ENCODE results near the gene DENND1A.

The DENND1A gene

DNA sequence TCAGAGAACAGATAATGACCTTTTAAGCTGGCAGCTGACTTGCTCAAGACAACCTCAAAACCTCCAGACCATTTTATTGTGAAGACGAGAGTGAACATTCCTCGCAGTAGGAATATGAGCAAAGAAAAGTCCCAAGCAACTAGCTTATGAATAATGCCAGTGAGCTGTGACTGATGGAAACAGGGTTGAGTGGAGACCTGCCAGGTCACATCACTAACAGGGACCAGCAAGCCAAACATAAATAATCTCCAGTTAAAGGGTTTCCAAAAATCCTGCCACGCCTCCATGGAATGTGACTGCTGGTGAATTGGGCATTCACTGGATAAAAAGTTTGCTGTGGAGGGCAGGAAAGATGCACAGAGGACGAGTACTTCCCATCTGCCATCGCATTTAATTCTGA is 388.5 kb downstream of the DENND1A start:
- WGBS, result 93% methylated on average over 5 of the region's 5 CpGs
- Histone ChIP-seq H3K9me3 (ENCODE audit: insufficient read depth, low read depth, low read length) (no peaks in the 10 kb centered on the region), H3K9ac (ENCODE audit: low read depth, low read length) (no peak overlapping the region), H3K36me3 (ENCODE audit: insufficient read depth, low read length) (no peaks in the 10 kb centered on the region), H3K4me3 (ENCODE audit: low read length) (no peak overlapping the region), H3K27ac (ENCODE audit: low read depth, low read length) (no peak overlapping the region), H3K4me1 (ENCODE audit: insufficient read depth, low read length) (no peaks in the 10 kb centered on the region), H3K27me3 (ENCODE audit: insufficient read depth, low read length) (no peaks in the 10 kb centered on the region)

DNA sequence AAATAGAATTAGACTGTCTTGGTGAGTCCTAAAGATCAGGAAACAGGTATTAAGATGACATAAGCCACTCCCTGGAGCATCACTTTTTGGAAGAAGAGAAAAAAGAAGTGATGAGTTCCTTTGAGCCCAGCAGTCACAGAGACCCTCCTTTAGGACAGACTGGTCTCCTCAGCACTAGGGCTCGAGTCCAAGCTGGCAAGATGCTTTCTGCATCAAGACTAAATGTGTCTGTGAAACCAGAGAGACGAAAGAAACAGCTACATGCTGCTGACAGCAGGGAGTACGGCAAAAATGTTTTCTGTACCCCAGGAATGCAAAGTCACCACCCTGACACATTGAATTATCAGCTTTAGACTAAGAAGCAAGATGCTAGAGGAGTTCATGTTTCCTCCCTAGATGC is 389.5 kb downstream of the DENND1A start:
- WGBS, result 93% methylated on average over 3 of the region's 3 CpGs
- Histone ChIP-seq H3K27me3 (ENCODE audit: insufficient read depth, low read length) (no peaks in the 10 kb centered on the region), H3K27ac (ENCODE audit: low read depth, low read length) (no peak overlapping the region), H3K4me3 (ENCODE audit: low read length) (no peak overlapping the region), H3K36me3 (ENCODE audit: insufficient read depth, low read length) (no peaks in the 10 kb centered on the region), H3K9ac (ENCODE audit: low read depth, low read length) (no peak overlapping the region), H3K4me1 (ENCODE audit: insufficient read depth, low read length) (no peaks in the 10 kb centered on the region), H3K9me3 (ENCODE audit: insufficient read depth, low read depth, low read length) (no peaks in the 10 kb centered on the region)

DNA sequence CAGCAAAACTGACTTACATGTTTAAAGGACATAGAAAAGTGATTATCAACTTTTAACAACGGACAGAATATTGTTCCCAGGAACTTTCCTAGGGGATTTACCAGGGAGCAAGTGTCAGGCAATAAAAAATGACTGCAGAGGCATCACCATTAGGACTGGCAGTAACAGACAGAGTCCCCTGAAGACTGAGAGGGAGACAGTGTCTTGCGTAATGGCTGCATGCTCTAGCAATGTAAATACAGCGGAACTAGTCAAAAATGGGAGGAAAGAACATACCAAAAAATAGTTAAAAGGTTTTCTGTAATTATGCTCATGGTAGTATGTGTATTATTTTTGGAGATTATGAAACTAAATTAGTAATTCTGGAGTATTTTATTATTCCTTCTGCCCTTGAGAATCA is 392.1 kb downstream of the DENND1A start:
- 89% methylated on average over 3 of the region's 3 CpGs for WGBS
- Histone ChIP-seq H3K9me3 (ENCODE audit: insufficient read depth, low read depth, low read length) (no peaks in the 10 kb centered on the region), H3K4me1 (ENCODE audit: insufficient read depth, low read length) (no peaks in the 10 kb centered on the region), H3K27me3 (ENCODE audit: insufficient read depth, low read length) (no peaks in the 10 kb centered on the region), H3K9ac (ENCODE audit: low read depth, low read length) (no peak overlapping the region), H3K36me3 (ENCODE audit: insufficient read depth, low read length) (no peaks in the 10 kb centered on the region), H3K4me3 (ENCODE audit: low read length) (no peak overlapping the region), H3K27ac (ENCODE audit: low read depth, low read length) (no peak overlapping the region)

DNA sequence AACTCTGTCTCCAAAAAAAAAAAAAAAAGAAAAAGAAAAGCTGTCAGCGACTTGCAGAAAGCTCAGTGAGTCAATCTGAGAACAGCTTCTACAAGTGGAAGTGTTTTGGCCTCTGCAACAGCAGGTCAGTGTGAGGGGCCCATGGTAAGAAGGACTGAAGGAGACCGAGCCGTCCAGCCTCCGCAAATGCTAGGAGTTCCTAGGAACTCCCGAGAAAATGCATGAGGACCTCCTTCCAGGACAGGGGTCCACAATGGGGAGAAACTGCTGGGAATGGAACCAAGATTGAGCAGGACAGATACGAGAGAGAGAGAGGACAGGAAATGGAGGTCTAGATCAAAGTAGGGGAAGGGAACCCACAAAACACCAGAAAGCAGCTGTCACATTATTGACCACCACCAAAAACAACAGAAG is 393.5 kb downstream of the DENND1A start:
- Histone ChIP-seq H3K9ac (ENCODE audit: low read depth, low read length) (no peak overlapping the region), H3K27ac (ENCODE audit: low read depth, low read length) (no peak overlapping the region), H3K4me3 (ENCODE audit: low read length) (no peak overlapping the region), H3K36me3 (ENCODE audit: insufficient read depth, low read length) (no peaks in the 10 kb centered on the region), H3K4me1 (ENCODE audit: insufficient read depth, low read length) (no peaks in the 10 kb centered on the region), H3K9me3 (ENCODE audit: insufficient read depth, low read depth, low read length) (no peaks in the 10 kb centered on the region), H3K27me3 (ENCODE audit: insufficient read depth, low read length) (no peaks in the 10 kb centered on the region)
- 86% methylated on average over 6 of the region's 6 CpGs for WGBS

DNA sequence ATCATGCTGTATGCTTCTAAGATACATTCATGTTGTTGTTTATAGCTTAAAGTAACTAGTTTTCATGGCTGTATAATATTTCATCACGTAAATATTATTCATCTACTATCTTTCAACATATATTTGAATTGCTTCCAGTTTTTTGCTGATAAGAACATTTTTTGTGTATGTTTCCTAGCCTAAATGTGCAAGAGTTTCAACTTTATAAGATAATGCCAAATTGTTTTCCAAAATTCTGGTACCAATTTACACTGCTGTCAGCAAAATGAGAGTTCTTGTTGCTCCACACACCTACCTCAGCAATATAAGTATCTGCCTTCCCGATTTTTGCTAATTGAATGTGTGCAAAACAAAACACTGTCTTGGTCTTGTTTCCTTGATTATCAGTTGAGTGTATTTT is 395.6 kb downstream of the DENND1A start:
- Histone ChIP-seq H3K9me3 (ENCODE audit: insufficient read depth, low read depth, low read length) (no peaks in the 10 kb centered on the region), H3K27me3 (ENCODE audit: insufficient read depth, low read length) (no peaks in the 10 kb centered on the region), H3K36me3 (ENCODE audit: insufficient read depth, low read length) (no peaks in the 10 kb centered on the region), H3K27ac (ENCODE audit: low read depth, low read length) (no peak overlapping the region), H3K4me3 (ENCODE audit: low read length) (no peak overlapping the region), H3K4me1 (ENCODE audit: insufficient read depth, low read length) (no peaks in the 10 kb centered on the region), H3K9ac (ENCODE audit: low read depth, low read length) (no peak overlapping the region)
- 90% methylated on average over 1 of the region's 2 CpGs for WGBS

DNA sequence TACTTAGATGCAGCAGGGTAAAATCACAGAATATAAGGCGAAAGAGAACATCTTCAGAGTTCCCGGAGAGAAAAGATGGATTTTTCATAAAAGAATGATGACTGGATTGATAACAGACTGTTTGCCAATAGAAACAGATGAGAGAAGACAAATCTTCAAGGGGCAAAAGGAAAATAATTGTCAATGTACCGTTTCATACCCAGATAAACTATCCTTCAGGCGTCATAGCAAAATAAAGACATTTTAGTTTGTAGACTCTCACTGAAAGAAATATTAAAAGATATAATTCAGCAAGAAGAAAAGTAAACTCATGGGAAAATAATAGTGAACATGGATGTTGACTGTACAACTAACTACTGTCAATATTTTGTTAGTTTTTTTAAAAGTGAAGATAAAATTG is 399.7 kb downstream of the DENND1A start:
- no peak overlapping the region for H3K9ac ChIP-seq (ENCODE audit: low read depth, low read length)
- 46% methylated on average over 2 of the region's 4 CpGs for WGBS
- no peaks in the 10 kb centered on the region for H3K9me3 ChIP-seq (ENCODE audit: insufficient read depth, low read depth, low read length)
- no peak overlapping the region for H3K4me3 ChIP-seq (ENCODE audit: low read length)
- no peaks in the 10 kb centered on the region for H3K27me3 ChIP-seq (ENCODE audit: insufficient read depth, low read length)
- H3K4me1 ChIP-seq (ENCODE audit: insufficient read depth, low read length), result no peaks in the 10 kb centered on the region
- H3K27ac ChIP-seq (ENCODE audit: low read depth, low read length), result no peak overlapping the region
- no peaks in the 10 kb centered on the region for H3K36me3 ChIP-seq (ENCODE audit: insufficient read depth, low read length)

DNA sequence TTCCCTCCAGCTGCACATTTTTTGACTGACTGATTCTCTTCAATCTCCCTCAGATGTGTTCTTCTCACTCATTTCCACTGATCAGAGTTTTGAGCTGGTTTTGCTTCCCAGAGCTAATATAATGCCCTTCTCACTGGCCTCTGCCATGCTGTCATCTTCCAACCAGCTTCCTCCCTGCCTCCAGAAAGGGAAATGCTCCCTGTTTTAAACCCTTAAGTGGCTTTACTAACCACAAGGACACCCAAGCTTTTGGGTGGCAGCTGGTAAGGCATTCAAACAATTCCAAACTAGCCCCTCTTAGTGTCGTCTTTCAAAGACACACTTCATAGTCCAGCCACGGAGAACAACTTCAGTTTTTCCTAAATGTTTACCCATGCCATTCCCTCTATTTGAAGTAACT is 401.4 kb downstream of the DENND1A start:
- 80% methylated on average over 2 of the region's 2 CpGs for WGBS
- H3K27ac ChIP-seq (ENCODE audit: low read depth, low read length), result no peak overlapping the region
- no peaks in the 10 kb centered on the region for H3K9me3 ChIP-seq (ENCODE audit: insufficient read depth, low read depth, low read length)
- H3K4me1 ChIP-seq (ENCODE audit: insufficient read depth, low read length), result no peaks in the 10 kb centered on the region
- H3K9ac ChIP-seq (ENCODE audit: low read depth, low read length), result no peak overlapping the region
- no peak overlapping the region for H3K4me3 ChIP-seq (ENCODE audit: low read length)
- H3K27me3 ChIP-seq (ENCODE audit: insufficient read depth, low read length), result no peaks in the 10 kb centered on the region
- H3K36me3 ChIP-seq (ENCODE audit: insufficient read depth, low read length), result no peaks in the 10 kb centered on the region

DNA sequence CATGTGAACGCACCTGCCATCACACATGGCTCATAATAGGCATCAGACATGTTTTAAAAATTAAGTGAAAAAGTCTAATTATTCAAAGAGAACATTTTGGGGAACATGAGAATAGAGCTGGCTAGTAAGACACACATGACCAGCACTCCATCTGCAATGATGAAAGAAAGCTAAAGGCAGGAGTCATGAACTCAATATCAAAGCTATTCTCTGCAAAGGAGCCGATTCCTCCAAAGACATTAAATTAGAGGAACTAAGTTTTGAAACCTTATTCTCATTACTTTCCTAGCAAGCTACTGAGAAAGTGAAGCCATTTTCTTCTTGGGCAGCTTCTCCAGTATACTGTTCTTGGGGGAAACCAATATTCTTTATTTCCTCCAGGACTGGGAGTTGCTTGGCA is 401.9 kb downstream of the DENND1A start:
- H3K9me3 ChIP-seq (ENCODE audit: insufficient read depth, low read depth, low read length), result no peaks in the 10 kb centered on the region
- no peaks in the 10 kb centered on the region for H3K36me3 ChIP-seq (ENCODE audit: insufficient read depth, low read length)
- H3K9ac ChIP-seq (ENCODE audit: low read depth, low read length), result no peak overlapping the region
- 93% methylated on average over 1 of the region's 2 CpGs for WGBS
- H3K27me3 ChIP-seq (ENCODE audit: insufficient read depth, low read length), result no peaks in the 10 kb centered on the region
- H3K27ac ChIP-seq (ENCODE audit: low read depth, low read length), result no peak overlapping the region
- H3K4me1 ChIP-seq (ENCODE audit: insufficient read depth, low read length), result no peaks in the 10 kb centered on the region
- no peak overlapping the region for H3K4me3 ChIP-seq (ENCODE audit: low read length)

DNA sequence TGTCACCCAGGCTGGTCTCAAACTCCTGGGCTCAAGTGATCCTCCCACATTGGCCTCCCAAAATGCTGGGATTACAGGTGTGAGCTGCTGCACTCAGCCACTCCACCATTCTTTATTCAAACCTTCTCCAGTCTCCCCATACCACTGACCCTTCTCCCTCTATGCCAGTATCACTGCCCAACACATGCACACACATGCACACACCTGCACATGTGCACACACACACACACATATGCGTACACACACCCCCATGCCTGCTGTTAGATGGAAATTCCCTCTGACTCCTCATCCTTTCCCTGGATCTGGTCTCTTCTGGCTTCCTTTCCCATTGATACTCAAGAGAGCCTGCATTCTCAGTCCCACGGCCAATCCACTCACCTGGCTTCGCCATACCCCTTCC is 404.0 kb downstream of the DENND1A start:
- no peak overlapping the region for H3K9ac ChIP-seq (ENCODE audit: low read depth, low read length)
- H3K4me3 ChIP-seq (ENCODE audit: low read length), result no peak overlapping the region
- no peaks in the 10 kb centered on the region for H3K4me1 ChIP-seq (ENCODE audit: insufficient read depth, low read length)
- no peaks in the 10 kb centered on the region for H3K9me3 ChIP-seq (ENCODE audit: insufficient read depth, low read depth, low read length)
- H3K36me3 ChIP-seq (ENCODE audit: insufficient read depth, low read length), result no peaks in the 10 kb centered on the region
- no peak overlapping the region for H3K27ac ChIP-seq (ENCODE audit: low read depth, low read length)
- WGBS, result 92% methylated on average over 3 of the region's 3 CpGs
- H3K27me3 ChIP-seq (ENCODE audit: insufficient read depth, low read length), result no peaks in the 10 kb centered on the region

DNA sequence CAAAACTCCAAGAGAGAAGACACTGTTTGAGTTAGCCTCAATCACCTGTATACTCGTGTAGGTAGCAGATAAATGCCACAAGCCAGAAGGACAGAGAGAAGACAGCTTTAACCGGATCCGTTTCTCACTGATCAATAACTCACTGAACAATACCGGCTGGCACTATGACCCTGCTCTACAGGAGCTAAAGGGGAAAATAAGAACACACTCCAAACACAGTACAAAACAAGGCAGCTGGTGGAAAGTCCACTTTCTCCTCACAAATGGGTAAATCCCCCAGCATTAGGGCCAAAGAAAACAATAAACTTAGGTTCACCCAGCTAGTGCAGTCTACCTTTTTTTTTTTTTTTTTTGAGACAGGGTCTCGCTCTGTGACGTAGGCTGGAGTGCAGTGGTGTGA is 404.5 kb downstream of the DENND1A start:
- WGBS, result 90% methylated on average over 4 of the region's 6 CpGs

DNA sequence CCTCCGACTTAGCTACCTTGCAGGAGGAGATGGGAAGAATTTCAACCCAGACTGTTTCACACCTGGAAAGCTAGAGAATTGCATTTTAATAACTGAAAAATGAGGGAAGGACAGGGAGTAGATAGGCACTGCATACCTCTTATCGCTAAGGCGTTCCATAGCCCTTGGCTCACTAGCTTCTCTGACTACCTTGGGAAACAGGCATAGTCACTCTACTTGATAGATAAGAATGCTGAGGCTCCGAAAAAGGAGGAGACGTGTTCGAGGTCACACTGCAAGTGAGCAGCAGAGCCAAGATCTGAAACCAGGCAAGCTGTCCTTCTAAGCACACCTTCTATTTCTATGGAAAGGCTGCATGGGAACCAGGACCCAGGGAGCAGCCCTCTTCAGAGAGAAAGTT is 405.1 kb downstream of the DENND1A start:
- no peaks in the 10 kb centered on the region for H3K9me3 ChIP-seq (ENCODE audit: insufficient read depth, low read depth, low read length)
- H3K9ac ChIP-seq (ENCODE audit: low read depth, low read length), result no peak overlapping the region
- 93% methylated on average over 6 of the region's 6 CpGs for WGBS
- no peak overlapping the region for H3K4me3 ChIP-seq (ENCODE audit: low read length)
- no peak overlapping the region for H3K27ac ChIP-seq (ENCODE audit: low read depth, low read length)
- no peaks in the 10 kb centered on the region for H3K4me1 ChIP-seq (ENCODE audit: insufficient read depth, low read length)
- no peaks in the 10 kb centered on the region for H3K36me3 ChIP-seq (ENCODE audit: insufficient read depth, low read length)
- H3K27me3 ChIP-seq (ENCODE audit: insufficient read depth, low read length), result no peaks in the 10 kb centered on the region

More for the DNA sequence above, 404.5 kb downstream of the DENND1A start:
- no peak overlapping the region for H3K9ac ChIP-seq (ENCODE audit: low read depth, low read length)
- H3K4me1 ChIP-seq (ENCODE audit: insufficient read depth, low read length), result no peaks in the 10 kb centered on the region
- H3K27ac ChIP-seq (ENCODE audit: low read depth, low read length), result no peak overlapping the region
- H3K4me3 ChIP-seq (ENCODE audit: low read length), result no peak overlapping the region
- H3K27me3 ChIP-seq (ENCODE audit: insufficient read depth, low read length), result no peaks in the 10 kb centered on the region
- no peaks in the 10 kb centered on the region for H3K9me3 ChIP-seq (ENCODE audit: insufficient read depth, low read depth, low read length)
- no peaks in the 10 kb centered on the region for H3K36me3 ChIP-seq (ENCODE audit: insufficient read depth, low read length)

DNA sequence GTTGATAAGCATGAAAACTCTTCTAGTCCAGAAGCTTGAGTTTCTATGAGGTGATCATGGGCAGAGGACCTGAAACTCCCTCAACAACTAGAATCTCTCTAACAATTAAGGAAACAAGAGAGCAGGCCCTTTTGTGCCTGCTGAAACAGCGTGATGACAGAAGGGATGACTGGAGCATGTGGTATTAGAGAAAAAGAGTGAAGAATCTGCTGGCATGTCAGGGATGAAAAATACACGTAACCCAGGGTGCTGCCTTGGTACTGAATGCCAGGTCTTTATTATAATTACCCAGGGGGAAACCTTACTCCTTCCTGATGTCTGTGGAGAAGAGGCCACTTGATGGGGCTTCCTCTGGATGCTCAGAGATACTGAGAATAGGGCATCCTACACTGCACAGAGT is 406.1 kb downstream of the DENND1A start:
- no peak overlapping the region for H3K4me3 ChIP-seq (ENCODE audit: low read length)
- no peak overlapping the region for H3K9ac ChIP-seq (ENCODE audit: low read depth, low read length)
- 94% methylated on average over 2 of the region's 2 CpGs for WGBS
- H3K36me3 ChIP-seq (ENCODE audit: insufficient read depth, low read length), result no peaks in the 10 kb centered on the region
- H3K4me1 ChIP-seq (ENCODE audit: insufficient read depth, low read length), result no peaks in the 10 kb centered on the region
- no peaks in the 10 kb centered on the region for H3K9me3 ChIP-seq (ENCODE audit: insufficient read depth, low read depth, low read length)
- no peaks in the 10 kb centered on the region for H3K27me3 ChIP-seq (ENCODE audit: insufficient read depth, low read length)
- no peak overlapping the region for H3K27ac ChIP-seq (ENCODE audit: low read depth, low read length)
